Spleen (tissue), 7 donors: ENCODE measurements around the gene ACAT2.

Source experiments
- POLR2A ChIP-seq, 3 donors: fragments of 450-650 bp; IDR thresholded peaks; one replicate each; pipeline ENCODE4 v1.5.1; 2017; ENCODE audit warnings: antibody characterized with exemption in 3 of 3, mild to moderate bottlenecking in 1 of 3
- TF ChIP-seq, protein P1 (sequence below), 11 experiments: fragments of 200-600 bp in 7 of 11; fragments of 450-650 bp in 4 of 11; sonication (generic) in 4 of 11; IDR thresholded peaks in 8 of 11; conservative IDR thresholded peaks in 3 of 11; 1 replicate in 7 of 11; 2 replicates in 4 of 11; pipeline versions ENCODE4 v1.4.0 to v1.8.0; 2016 to 2021; ENCODE audit warnings: antibody characterized with exemption in 11 of 11, inconsistent platforms in 4 of 11, mild to moderate bottlenecking in 1 of 11
- donor health status: DM: no; HTN: no; CAD: no; lungs with moderate emphysema.
- donor health status: DM: no; HTN: no; CAD: no.
- donor health status: DM: no; HTN: no; CAD: no.

GRCh38 chr6:159826968-159827647, 65.3 kb downstream of the ACAT2 start:
- no peak for TF ChIP-seq POLR2A (IDR thresholded peaks at IDR 0.05)
- TF ChIP-seq, protein P1, sequence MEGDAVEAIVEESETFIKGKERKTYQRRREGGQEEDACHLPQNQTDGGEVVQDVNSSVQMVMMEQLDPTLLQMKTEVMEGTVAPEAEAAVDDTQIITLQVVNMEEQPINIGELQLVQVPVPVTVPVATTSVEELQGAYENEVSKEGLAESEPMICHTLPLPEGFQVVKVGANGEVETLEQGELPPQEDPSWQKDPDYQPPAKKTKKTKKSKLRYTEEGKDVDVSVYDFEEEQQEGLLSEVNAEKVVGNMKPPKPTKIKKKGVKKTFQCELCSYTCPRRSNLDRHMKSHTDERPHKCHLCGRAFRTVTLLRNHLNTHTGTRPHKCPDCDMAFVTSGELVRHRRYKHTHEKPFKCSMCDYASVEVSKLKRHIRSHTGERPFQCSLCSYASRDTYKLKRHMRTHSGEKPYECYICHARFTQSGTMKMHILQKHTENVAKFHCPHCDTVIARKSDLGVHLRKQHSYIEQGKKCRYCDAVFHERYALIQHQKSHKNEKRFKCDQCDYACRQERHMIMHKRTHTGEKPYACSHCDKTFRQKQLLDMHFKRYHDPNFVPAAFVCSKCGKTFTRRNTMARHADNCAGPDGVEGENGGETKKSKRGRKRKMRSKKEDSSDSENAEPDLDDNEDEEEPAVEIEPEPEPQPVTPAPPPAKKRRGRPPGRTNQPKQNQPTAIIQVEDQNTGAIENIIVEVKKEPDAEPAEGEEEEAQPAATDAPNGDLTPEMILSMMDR (IDR thresholded peaks at IDR 0.05 in 8 of 11, conservative IDR thresholded peaks at IDR 0.05 in 3 of 11), result no peak
